ENCODE results near the gene CCDC102B. TPM values are rescaled to one million over a fixed set of nuclear protein-coding genes. Genes with fewer than 3 reads are reported as not detected.
"Not testable (repeated sequence)": the region's sequence is repeated elsewhere in the genome, so short reads cannot be mapped to it uniquely, and the experiment has no call there.

CCDC102B gene
- total RNA-seq, 2 experiments from 2014 or later: 1.4 to 2.1 TPM

- DNase-seq (no peak), ATAC-seq (no peak)
- no peak overlapping the region for H3K27ac Mint-ChIP-seq
- no peaks in the 10 kb centered on the region for H3K4me1 Mint-ChIP-seq
- no peaks in the 10 kb centered on the region for H3K9me3 Mint-ChIP-seq (ENCODE audit: low read depth)
- H3K27me3 Mint-ChIP-seq: no peaks in the 10 kb centered on the region
- no peak overlapping the region for H3K4me3 Mint-ChIP-seq
- CTCF ChIA-PET: no interaction called here
- no peaks in the 10 kb centered on the region for H3K36me3 Mint-ChIP-seq
Observed at GRCh38 chr18:68940754-68941153, 142.9 kb downstream of the CCDC102B start.

DNA sequence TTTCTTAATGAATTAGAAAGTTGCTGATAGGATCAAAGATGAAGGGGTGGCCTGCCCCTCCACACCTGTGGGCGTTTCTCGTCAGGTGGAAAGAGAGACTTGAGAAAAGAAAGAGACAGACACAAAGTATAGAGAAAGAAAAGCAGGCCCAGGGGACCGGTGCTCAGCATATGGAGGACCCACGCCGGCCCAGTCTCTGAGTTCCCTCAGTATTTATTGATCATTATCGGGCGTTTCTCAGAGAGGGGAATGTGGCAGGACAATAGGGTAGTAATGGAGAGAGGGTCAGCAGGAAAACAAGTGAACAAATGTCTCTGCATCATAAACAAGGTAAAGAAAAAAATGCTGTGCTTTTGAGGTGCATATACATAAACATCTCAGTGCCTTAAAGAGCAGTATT is 144.3 kb downstream of the CCDC102B start:
- no peaks in the 10 kb centered on the region for H3K9me3 Mint-ChIP-seq (ENCODE audit: low read depth)
- H3K27me3 Mint-ChIP-seq: no peaks in the 10 kb centered on the region
- DNase-seq: no peak
- no peaks in the 10 kb centered on the region for H3K4me1 Mint-ChIP-seq
- ATAC-seq: no peak
- no peak overlapping the region for H3K4me3 Mint-ChIP-seq
- no peaks in the 10 kb centered on the region for H3K36me3 Mint-ChIP-seq
- H3K27ac Mint-ChIP-seq: no peak overlapping the region
- CTCF ChIA-PET: no interaction called here

- not testable (repeated sequence) for H3K27ac Mint-ChIP-seq; H3K4me3 Mint-ChIP-seq; H3K9me3 Mint-ChIP-seq (ENCODE audit: low read depth)
Observed at GRCh38 chr18:68943861-68944260, 146.0 kb downstream of the CCDC102B start.

DNA sequence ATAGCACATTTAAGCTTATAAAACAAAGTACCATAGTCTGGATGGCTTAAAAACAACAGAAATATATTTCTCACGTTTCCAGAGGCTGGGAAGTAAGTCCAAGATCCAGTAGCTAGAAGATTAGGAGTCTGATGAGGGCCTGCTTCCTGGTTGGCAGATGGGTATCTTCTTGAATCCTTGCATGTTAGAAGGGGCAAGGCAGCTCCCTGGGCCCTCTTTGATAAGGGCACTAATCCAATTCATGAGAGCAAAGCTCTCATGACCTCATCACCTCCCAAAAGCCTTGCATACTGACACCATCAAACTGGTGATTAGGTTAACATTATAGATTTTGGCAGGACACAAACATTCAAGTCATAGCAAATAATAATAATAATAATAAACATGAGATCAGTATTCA is 146.4 kb downstream of the CCDC102B start:
- Mint-ChIP-seq H3K27me3 (no peaks in the 10 kb centered on the region), H3K9me3 (ENCODE audit: low read depth) (no peaks in the 10 kb centered on the region), H3K27ac (no peak overlapping the region), H3K4me3 (no peak overlapping the region), H3K4me1 (no peaks in the 10 kb centered on the region), H3K36me3 (no peaks in the 10 kb centered on the region)
- DNase-seq (no peak), ATAC-seq (no peak)
- CTCF ChIA-PET: no interaction called here

More at GRCh38 chr18:68943861-68944260, 146.0 kb downstream of the CCDC102B start:
- H3K36me3 Mint-ChIP-seq, H3K4me1 Mint-ChIP-seq, H3K27me3 Mint-ChIP-seq, CTCF ChIA-PET, DNase-seq, ATAC-seq: not testable (repeated sequence)

- no peaks in the 10 kb centered on the region for H3K36me3 Mint-ChIP-seq
- H3K4me3 Mint-ChIP-seq: no peak overlapping the region
- CTCF ChIA-PET: no interaction called here
- H3K27me3 Mint-ChIP-seq: no peaks in the 10 kb centered on the region
- no peaks in the 10 kb centered on the region for H3K4me1 Mint-ChIP-seq
- ATAC-seq (no peak), DNase-seq (no peak)
- H3K27ac Mint-ChIP-seq: no peak overlapping the region
- H3K9me3 Mint-ChIP-seq (ENCODE audit: low read depth): no peaks in the 10 kb centered on the region
Observed at GRCh38 chr18:68944826-68945225, 146.9 kb downstream of the CCDC102B start.

DNA sequence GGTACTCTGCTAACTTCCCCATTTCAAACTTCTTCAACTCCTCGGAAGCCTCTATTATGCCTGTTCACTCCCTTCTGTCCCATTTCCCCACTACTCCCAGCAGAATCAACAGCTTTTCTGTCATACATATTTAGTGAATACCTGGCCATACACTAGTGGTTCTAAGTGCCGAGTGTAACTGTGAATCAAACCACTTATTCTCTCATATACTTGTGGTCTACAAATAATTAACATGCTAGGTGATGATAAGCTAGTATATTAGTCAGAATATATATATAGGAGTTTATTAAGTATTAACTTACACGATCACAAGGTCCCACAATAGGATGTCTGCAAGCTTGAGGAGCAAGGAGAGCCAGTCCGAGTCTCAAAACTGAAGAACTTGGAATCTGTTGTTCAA is 150.7 kb downstream of the CCDC102B start:
- Mint-ChIP-seq H3K27ac (no peak overlapping the region), H3K4me1 (no peaks in the 10 kb centered on the region), H3K36me3 (no peaks in the 10 kb centered on the region), H3K27me3 (no peaks in the 10 kb centered on the region), H3K9me3 (ENCODE audit: low read depth) (no peaks in the 10 kb centered on the region), H3K4me3 (no peak overlapping the region)
- CTCF ChIA-PET: no interaction called here
- DNase-seq (no peak), ATAC-seq (no peak)

GRCh38 chr18:68954738-68955137 is 156.9 kb downstream of the CCDC102B start:
- Mint-ChIP-seq H3K36me3 (no peaks in the 10 kb centered on the region), H3K9me3 (ENCODE audit: low read depth) (no peaks in the 10 kb centered on the region), H3K27me3 (peaks cover 2% of the 10 kb centered on the region), H3K4me1 (no peaks in the 10 kb centered on the region), H3K27ac (no peak overlapping the region), H3K4me3 (no peak overlapping the region)
- ATAC-seq: no peak
- DNase-seq: no peak
- CTCF ChIA-PET: no interaction called here

- H3K36me3 Mint-ChIP-seq: no peaks in the 10 kb centered on the region
- H3K27me3 Mint-ChIP-seq: peaks cover 2% of the 10 kb centered on the region
- no peaks in the 10 kb centered on the region for H3K4me1 Mint-ChIP-seq
- no peak overlapping the region for H3K4me3 Mint-ChIP-seq
- ATAC-seq (no peak), DNase-seq (no peak)
- no peak overlapping the region for H3K27ac Mint-ChIP-seq
- H3K9me3 Mint-ChIP-seq (ENCODE audit: low read depth): no peaks in the 10 kb centered on the region
- CTCF ChIA-PET: no interaction called here
Observed at GRCh38 chr18:68956650-68957049, 158.8 kb downstream of the CCDC102B start.

GRCh38 chr18:68960355-68960754 is 162.5 kb downstream of the CCDC102B start:
- H3K4me1 Mint-ChIP-seq: no peaks in the 10 kb centered on the region
- H3K27me3 Mint-ChIP-seq: peaks cover 2% of the 10 kb centered on the region
- H3K27ac Mint-ChIP-seq: no peak overlapping the region
- no peak overlapping the region for H3K4me3 Mint-ChIP-seq
- ATAC-seq (no peak), DNase-seq (no peak)
- no peaks in the 10 kb centered on the region for H3K36me3 Mint-ChIP-seq
- CTCF ChIA-PET: no interaction called here
- H3K9me3 Mint-ChIP-seq (ENCODE audit: low read depth): no peaks in the 10 kb centered on the region

- no peaks in the 10 kb centered on the region for H3K4me1 Mint-ChIP-seq
- H3K36me3 Mint-ChIP-seq: no peaks in the 10 kb centered on the region
- no peak for DNase-seq
- no peak overlapping the region for H3K4me3 Mint-ChIP-seq
- no peaks in the 10 kb centered on the region for H3K27me3 Mint-ChIP-seq
- no peaks in the 10 kb centered on the region for H3K9me3 Mint-ChIP-seq (ENCODE audit: low read depth)
- ATAC-seq: no peak
- CTCF ChIA-PET: no interaction called here
- H3K27ac Mint-ChIP-seq: no peak overlapping the region
Observed at GRCh38 chr18:68962623-68963022, 164.7 kb downstream of the CCDC102B start.

- no peak for ATAC-seq
Observed at GRCh38 chr18:68965817-68966216, 167.9 kb downstream of the CCDC102B start.

GRCh38 chr18:68969027-68969426 is 171.1 kb downstream of the CCDC102B start:
- ATAC-seq (no peak), DNase-seq (no peak)
- Mint-ChIP-seq H3K27me3 (no peaks in the 10 kb centered on the region), H3K36me3 (no peaks in the 10 kb centered on the region), H3K27ac (no peak overlapping the region), H3K4me1 (no peaks in the 10 kb centered on the region), H3K4me3 (no peak overlapping the region), H3K9me3 (ENCODE audit: low read depth) (no peaks in the 10 kb centered on the region)
- CTCF ChIA-PET: no interaction called here

More at GRCh38 chr18:68965817-68966216, 167.9 kb downstream of the CCDC102B start:
- Mint-ChIP-seq H3K27me3 (no peaks in the 10 kb centered on the region), H3K4me3 (no peak overlapping the region), H3K4me1 (no peaks in the 10 kb centered on the region), H3K27ac (no peak overlapping the region), H3K36me3 (no peaks in the 10 kb centered on the region), H3K9me3 (ENCODE audit: low read depth) (no peaks in the 10 kb centered on the region)
- no peak for DNase-seq
- CTCF ChIA-PET: no interaction called here

DNA sequence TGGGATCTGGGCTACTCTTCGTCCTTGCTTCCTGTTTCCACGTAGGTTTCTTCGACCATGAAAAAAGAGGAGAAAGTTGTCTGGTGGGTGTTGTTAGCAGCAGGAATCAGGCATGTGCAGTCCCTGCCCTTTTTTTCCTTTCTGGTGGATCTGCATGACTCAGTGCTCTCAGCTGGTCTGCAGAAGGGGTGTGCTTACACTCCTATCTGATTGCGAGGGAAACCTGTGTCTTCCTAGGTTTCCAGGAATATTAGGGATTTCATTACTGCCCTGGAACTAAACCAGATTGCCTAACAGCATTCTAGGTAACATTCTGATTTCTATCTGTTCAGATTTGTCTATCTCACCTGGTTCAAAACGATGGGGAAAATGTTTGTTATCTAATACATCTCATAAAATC is 174.3 kb downstream of the CCDC102B start:
- no peak overlapping the region for H3K27ac Mint-ChIP-seq
- no peaks in the 10 kb centered on the region for H3K36me3 Mint-ChIP-seq
- no peaks in the 10 kb centered on the region for H3K27me3 Mint-ChIP-seq
- ATAC-seq (no peak), DNase-seq (no peak)
- H3K9me3 Mint-ChIP-seq (ENCODE audit: low read depth): no peaks in the 10 kb centered on the region
- CTCF ChIA-PET: no interaction called here
- no peak overlapping the region for H3K4me3 Mint-ChIP-seq
- H3K4me1 Mint-ChIP-seq: no peaks in the 10 kb centered on the region

GRCh38 chr18:68979737-68980136 is 181.9 kb downstream of the CCDC102B start:
- H3K27ac Mint-ChIP-seq: no peak overlapping the region
- CTCF ChIA-PET: no interaction called here
- DNase-seq (no peak), ATAC-seq (no peak)
- no peaks in the 10 kb centered on the region for H3K4me1 Mint-ChIP-seq
- no peaks in the 10 kb centered on the region for H3K27me3 Mint-ChIP-seq
- H3K4me3 Mint-ChIP-seq: no peak overlapping the region
- no peaks in the 10 kb centered on the region for H3K36me3 Mint-ChIP-seq
- H3K9me3 Mint-ChIP-seq (ENCODE audit: low read depth): no peaks in the 10 kb centered on the region

DNA sequence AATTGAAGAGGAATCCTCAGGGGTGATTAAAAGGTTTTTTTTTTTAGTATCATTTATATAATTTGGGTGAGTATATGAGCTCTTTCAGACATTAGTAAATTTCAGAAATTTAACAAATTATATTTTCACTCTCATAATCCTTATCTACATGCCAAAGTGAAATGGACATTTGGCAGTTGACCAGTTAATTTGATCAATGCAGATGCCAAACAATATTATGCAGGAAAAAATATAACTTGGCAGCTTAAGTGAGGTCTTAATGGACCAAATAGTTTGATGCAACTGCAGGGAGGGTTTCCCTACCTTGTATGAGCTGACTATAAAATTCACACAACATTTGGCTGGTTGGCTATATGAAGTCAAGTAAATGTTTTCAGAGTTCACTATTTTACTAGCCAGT is 185.2 kb downstream of the CCDC102B start:
- Mint-ChIP-seq H3K27me3 (peaks cover 3% of the 10 kb centered on the region), H3K4me3 (no peak overlapping the region), H3K9me3 (ENCODE audit: low read depth) (peaks cover 2% of the 10 kb centered on the region), H3K27ac (no peak overlapping the region), H3K4me1 (no peaks in the 10 kb centered on the region), H3K36me3 (no peaks in the 10 kb centered on the region)
- CTCF ChIA-PET: no interaction called here
- DNase-seq (no peak), ATAC-seq (no peak)

Measured in activated CD8-positive, alpha-beta memory T cell treated with anti-CD3 and anti-CD28 coated beads, Interleukin-2, amount 10 ng/mL, durations not matched to agents 7 days and 5 days (primary cell).